Esophagus mucosa (tissue), 1 donor: Measurements from ENCODE around the gene LRP8. TPM values are rescaled to one million over a fixed set of nuclear protein-coding genes. Genes with fewer than 3 reads are reported as not detected.

Experiments used
- ATAC-seq: fragments of 200-7000 bp; cut with Tn5 transposase; one replicate; pipeline ENCODE4 v1.9.1; 2020
- total RNA-seq: library from RNA; stranded (reverse); gene quantifications from one replicate; pipeline ENCODE4 v1.2.4, GENCODE V29; 2023
- donor health status: DM: yes; HTN: yes; CAD: no.

The LRP8 gene
- total RNA-seq, 1 donor from 2014 or later = 21.0 TPM

DNA sequence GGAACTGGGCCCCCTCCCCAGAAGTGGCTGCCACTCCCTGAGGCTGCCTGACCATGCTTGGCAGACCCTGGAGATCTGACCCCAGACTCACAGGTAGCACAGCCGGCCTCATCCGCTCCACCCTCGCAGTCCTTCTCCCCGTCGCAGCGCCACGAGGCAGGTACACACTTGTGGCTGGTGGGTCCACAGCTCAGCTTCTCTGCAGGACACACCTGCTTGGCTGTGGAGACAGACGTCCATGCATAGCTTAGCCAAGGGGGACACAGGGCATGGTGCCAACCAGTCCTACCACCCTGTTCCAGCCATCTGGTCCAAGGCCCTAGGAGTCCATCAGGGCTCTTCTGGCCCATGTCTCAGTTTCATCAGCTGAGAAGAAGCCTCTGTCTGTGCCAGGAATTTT is 47.4 kb downstream of the LRP8 start:
- no peak for ATAC-seq

DNA sequence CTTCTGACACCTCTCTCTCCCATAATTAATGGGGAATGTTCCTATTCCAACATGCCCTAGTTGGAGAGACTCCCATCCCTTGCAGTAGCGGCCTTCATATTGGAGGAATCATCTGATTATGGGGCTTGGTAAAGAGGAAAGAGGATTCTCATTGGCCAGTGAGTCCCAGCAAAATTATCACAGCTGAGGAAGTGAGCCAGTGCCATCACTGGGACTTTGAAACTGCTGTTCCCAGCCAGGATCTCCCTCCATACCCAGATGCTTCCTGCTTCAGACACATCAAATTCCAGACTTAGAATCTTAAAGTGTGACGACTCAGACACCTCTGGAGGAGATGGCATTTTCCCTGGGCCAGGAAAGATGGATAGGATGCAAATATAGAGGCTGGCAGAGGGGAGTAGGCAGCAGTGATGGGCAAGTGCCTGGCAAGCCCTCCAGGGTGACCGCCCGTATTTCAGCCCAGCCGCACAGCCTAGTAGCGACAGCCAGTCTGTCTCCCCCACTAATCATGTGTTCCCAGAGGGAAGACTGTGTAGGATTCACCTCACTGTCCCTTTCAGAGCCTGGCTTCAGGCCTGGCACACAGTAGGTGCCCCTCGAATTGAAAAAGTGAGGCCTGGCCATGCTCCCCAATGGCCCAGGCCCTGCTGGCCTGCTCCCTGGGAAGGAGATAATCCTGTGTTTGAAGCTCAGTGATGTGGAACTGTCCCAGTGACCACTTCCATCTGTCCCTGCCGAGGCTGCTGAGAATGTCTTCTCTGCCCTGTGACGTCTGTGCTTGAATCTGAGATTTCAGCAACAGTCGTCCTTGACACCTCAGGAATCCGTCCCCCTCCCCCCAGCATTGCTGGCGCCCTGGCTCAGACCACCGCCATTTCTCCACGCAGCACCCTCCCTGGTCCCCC is 48.3 kb downstream of the LRP8 start:
- ATAC-seq = no peak

DNA sequence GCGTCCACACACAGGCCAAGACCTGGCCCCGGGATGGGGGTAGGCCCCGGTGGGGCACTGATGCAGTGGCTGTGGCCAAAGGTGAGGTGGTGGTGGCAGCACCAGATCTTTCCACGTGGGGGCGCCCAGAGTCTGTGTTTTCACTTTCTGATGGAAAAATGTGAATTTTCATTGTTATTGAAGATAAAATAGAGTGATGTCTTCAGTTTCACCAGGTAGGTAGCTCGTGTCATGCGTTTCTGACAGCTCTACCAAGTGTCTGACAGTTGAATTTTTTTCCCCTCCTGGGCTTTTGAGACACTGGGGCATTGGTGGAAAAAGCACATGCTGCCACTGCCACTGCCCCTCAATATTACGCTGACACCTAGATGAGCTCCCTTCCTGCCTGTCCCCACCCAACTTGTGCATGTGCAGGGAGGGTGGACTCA is 49.6 kb downstream of the LRP8 start:
- peak; percentile 32 for ATAC-seq

DNA sequence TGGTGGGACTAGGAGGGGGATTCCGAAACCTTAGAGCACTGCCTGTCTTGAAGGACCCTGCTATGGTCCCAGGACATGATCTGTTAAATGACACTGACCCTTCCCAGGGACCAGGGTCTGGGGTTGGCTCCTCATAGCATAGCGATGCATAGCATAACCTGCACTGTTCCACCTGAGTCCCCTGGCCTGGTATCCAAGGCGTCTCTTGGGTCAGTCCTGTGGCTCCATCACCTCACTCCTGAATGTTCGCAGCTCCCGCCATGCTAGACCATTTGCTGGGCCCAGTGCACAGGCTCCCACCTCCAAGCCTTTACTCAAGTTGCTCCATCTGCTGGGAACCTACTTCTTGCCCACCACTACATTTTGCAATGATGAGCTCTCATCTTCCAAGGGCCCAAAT is 50.5 kb downstream of the LRP8 start:
- no peak for ATAC-seq

DNA sequence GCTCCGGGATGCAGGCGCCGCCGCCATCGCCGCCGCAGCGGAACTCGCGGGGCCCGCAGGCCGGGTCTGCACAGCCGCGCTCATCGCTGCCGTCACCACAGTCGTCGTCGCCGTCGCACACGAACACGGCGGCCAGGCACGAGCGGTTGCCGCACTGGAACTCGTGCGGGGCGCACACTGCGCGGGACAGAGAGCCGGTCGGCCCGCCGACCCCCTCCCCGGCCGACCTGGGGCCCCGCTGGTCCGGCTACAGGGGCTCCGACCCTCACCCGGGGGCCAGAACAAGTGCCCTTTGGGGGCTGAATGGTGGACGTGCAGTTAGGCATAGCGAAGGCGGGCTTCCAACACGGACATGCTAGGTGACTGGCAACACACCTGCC is 51.0 kb downstream of the LRP8 start:
- ATAC-seq = no peak

DNA sequence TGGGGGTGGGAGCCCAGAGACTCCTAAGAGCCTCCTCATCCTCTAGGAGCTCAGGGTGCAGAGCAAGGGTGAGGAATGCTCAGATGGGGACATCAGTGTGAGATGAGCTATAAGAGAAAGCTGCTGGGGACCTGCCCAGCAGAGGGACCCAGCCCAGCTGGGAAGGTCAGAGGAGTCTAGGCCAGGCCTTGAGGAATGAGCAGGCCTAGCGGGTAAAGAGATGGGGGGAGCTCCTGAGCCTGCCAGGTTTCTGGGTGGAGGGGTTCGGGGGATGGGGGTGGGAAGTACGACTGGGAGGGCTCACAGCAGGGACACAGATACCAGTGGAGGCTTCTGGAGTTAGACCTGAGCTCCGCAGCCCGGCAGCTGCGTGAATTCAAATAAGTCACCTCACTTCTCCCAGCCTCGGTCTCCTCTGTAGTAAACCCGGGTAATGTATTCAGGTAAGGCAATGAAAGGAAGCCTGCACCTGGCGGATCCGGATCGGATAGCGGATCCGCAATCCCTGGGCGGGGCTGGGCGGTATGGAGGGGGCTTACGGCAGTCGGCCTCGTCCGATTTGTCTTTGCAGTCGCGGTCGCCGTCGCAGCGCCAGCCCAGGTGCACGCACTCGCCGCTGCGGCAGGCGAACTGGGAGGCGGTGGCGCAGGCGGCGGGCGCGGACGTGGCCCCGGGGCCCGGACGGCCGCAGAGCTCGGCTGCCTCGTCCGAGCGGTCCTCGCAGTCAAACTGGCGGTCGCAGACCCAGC is 51.5 kb downstream of the LRP8 start:
- no peak for ATAC-seq

DNA sequence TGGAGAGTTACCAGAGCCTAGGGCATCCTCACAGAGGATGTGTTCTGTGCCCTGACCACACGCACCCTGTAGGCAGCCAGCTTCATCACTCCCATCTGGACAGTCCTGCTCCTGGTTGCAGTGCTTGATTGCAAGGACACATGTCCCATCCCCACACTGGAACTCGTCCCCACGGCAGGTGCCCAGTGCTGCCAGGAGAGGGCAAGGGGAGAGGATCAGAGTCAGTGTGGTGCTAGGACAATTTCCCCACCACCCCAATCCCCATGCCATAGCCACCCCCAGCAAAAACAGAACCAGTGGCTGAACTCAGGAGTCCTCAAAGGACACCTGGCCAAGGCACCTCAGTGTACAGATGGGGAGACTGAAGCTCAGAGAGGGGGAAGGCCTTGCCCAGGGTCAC is 52.3 kb downstream of the LRP8 start:
- ATAC-seq = no peak

DNA sequence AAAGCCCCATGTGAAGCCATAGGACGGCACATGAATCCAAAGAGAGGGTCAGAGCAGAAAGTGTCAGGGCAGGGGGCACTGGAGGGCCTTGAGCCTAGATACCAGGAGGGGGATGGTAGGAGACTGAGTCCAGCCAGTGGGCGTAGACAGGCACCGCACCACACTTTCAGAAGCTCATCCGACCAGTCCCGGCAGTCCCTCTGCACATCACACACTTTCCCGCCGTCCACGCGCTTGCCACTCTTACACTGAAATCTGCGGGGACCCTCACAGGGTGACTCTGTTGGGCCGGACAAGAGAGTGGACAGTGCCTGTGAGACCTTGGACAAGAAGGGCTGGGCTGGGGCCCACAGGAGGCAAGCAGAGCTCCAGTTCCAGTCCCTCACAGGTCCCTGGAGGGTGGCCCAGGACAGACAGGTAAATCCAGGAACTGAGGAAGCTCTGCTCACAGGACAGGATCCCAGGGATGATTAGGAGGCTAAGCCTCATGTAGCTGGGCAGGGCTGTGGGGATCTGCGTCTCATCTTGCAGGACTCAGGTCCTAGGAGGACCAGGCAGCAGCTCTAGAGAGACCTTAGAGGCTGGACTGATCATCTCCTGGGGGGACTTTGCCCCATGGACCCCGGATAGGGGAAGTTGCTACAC is 53.2 kb downstream of the LRP8 start:
- no peak for ATAC-seq

DNA sequence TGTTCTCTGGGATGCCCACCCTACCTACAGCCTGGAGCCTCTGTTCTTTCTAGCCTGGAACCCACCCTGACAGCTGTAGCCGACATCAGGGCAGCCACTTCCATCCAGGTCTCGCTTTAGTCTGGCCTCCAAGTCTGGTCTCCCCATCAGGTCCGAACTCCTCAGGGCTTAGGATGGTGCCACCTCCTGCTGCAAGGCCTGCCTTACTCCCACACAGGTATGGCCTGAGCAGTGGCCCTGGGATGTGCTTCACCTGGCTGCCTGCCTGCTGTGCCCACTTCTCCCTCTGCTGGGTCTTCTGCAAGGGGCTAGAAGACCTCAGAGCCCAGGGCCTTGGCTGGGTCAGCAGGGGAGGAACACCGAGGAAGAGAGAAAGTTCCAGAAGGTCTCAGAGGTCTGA is 53.8 kb downstream of the LRP8 start:
- ATAC-seq = peak; percentile 7

DNA sequence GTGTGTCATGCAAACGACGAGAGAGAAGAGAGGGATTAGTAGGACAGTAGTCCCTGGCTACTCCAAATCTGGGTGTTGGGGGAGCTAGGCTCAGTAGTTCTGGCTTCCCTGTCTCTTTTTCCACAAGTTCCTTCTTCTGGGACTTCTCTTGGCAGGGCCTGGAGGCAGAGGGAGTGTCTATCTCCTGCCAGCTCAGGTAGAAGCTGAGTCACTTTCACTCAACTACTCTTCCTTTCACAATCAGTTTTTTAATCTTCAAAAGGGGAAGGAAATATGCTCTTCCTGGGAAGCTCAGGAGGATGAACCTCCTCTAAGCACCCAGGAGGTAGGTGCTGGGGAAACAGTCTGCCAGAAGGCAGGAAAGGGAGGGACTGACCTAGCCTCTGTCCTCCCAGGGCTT is 54.3 kb downstream of the LRP8 start:
- ATAC-seq = peak; percentile 67

DNA sequence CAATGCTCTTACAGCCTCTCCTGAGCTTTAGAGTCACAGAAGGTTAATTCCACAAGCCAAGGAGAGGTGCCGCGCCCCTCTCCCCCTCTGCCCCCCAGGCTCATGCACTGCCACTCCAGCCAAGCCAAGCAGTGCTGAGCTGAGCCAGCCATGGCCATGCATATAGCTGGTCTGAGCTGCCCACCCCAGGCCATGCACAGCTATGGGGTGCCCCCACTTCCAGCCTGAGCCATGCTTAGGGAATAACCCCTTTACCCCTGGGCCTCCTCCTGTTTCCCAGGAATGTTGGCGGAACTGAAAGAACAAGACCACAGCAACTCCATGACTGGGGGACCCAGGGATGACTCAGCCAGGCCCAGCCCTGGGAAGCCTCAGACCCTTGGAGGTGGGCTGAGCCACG is 55.5 kb downstream of the LRP8 start:
- no peak for ATAC-seq

DNA sequence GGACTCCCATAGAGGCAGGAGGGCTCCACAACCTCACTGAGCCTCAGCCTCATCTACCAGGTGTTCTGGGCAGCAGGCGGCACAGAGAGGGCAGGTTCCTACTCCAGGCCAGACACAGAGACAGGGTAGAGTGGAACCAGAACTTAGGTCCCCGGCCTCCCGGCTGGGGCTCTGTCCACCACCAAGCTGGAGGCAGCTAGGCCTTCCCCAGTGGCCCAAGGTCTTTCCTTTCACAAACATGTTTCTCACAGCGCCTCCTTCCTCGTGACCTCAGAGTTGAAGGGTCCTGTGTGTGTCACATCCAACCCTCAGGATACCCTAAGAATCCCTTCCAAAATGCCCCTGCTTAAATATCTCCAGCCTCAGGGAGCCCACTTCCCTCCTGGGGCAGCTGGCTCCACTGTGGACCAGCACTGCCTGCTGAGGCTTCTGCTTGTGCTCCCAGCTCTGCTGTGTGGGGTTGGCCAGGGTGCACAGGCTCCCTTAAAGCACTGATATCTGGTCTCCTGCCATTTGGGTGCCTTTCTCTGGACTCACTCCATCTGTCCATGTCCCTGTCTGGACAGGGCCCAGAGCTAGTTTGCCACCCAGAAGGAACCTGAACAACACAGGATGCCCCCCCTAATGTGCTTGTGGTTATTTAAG is 56.3 kb downstream of the LRP8 start:
- no peak for ATAC-seq

DNA sequence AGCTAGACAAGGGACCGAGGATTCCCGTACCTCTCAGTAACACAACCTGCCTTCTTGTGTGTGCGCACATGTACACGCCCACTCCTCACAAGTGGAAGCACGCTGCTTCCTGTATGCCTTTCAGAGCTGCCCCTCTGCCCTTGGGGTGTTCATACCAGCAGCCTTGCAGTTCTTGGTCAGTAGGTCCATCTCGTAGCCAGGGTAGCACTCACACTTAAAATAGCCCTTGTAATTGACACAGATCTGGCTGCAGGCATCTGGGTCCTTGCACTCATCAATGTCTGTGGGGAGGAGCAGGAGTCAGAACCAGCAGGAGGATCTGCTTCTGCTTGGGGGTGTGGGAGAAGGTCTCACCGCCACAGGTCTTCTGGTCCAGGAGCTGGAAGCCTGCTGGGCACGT is 57.0 kb downstream of the LRP8 start:
- no peak for ATAC-seq

DNA sequence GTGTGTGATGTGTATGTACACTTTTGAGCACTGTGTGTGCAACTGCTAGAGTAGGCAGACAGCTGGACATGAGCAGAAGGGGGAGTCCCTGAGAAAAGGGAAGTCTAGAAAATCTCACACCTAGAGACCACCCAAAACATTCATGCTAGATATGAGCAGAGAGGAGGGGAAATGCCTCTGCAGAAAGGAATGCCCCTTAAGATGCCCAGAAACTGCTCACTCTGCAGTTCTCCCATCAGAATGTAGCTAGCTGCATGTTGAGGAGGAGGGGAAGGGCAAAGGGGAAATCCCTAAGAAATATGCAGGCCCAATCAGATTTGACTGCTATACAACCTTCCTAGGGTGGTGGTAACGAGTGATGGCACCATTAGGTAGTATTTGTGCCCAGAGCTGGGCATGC is 57.8 kb downstream of the LRP8 start:
- no peak for ATAC-seq

DNA sequence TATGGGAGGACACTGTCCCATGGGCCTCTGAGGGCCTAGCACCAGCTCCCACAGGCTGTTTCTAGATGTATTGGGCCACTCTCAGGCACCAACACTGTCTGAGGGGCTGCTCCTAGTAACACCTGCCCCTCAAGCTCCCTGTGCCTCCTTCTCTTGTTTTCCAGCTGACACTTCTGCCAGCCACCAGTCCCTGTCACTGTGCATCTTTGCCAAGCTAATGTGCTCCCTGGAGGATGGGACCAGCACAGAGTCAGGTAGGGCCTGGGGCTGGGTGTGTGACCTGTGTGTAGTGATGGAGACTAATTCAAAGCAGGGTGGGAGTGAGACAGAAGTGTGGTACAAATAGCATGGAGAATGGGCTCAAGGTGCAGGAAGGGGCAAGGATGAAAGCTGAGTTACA is 60.1 kb downstream of the LRP8 start:
- ATAC-seq = no peak

DNA sequence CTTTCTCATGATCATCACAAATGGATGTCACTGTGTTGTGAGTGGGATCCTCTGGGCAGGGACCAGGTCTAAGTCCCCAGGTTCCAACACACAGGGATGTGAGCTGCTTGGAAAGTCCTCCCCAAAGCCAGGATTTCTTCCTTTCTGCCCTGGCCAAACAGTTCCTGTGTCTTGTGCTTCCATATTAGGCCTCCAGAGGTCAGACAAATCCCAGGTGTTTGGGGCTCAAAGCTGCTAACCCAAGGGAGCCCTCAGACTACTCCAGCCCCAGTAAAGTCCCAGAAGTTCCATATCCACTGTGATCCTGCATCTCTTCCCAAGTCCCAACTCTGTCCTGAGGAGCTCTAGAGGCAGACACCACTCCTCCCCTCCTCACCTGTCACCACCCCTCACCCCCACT is 61.8 kb downstream of the LRP8 start:
- ATAC-seq = peak; percentile 54

DNA sequence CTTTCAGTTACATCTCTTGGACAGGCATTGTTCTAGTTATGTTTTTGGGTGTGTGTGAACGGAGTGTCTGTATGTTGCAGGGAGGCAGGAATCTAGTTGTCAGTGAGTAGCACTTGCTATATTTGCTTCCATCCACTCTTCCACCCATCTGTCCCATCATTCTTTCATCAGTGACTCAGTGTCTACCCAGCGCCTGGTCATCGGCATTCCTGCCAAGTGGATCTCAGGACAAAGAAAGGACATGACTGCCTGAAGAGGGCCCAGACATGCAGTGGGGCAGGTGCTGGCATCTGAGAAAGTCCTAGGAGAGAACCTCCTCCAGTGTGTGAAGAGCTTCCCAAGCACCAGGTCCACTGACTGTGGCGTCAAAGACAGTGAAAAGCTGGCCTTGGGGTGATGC is 62.3 kb downstream of the LRP8 start:
- ATAC-seq = no peak

DNA sequence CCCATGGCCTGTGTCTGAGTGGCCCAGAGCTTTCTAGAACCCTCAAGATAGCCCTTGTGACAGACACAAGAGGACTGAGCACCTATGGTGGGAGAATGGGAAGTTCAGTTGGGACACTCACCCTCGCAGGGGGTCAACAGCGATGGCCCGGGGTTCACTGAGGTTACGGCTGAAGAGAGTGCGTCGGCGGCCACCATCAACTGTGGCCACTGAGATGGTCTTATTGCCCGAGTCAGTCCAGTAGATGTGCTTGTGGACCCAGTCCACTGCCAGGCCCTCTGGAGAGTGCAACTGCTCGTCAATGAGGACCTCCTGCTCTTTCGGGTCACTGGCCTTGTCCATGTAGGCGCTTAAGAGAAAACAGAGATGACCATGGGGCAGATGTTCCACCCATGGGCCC is 63.8 kb downstream of the LRP8 start:
- no peak for ATAC-seq

DNA sequence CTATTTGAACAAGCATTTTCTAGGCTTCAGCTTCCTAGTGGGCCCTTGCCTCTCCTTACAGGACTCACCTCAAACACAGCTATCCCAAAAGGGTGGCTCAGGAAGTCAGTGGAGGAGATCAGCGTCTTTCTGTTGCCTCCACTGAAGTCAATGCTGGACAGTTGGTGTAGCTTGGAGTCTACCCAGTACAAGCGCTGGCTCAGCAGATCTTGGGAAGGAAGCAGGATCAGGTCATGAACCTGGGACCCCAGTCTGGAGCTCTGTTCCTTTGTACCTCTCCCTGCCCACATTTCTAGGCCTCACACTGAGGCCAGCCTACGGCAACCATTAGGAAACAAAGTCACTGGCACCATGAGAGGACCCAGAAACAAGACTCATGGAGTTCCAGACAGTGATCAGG is 65.9 kb downstream of the LRP8 start:
- ATAC-seq = no peak

DNA sequence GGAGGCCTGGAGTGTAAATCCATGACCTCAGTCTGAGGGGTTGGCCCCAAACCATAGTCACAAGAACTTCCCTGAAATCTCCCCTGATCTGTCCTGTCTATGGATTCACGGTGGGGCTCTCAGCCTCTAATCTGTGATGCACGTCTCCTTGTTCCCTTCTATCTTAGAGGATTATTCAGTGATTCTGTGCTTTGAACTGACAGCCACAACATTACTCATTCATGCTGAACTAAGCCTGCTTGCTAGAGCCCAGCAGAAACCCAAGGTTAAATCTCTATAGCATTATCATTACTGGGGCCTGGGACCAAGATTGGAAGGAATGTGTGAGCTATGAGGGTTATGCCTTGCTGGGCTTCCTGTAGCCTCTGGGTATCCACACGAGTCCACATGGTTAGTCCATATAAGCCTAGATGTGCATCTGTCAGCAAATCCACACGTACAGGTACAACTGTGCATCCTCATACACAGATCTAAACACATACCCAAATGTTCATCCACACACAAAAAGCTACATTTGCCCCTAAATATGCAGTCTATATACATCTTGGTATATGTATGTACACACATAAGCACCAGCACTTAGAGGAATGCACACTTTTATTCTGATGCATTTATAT is 67.1 kb downstream of the LRP8 start:
- no peak for ATAC-seq

DNA sequence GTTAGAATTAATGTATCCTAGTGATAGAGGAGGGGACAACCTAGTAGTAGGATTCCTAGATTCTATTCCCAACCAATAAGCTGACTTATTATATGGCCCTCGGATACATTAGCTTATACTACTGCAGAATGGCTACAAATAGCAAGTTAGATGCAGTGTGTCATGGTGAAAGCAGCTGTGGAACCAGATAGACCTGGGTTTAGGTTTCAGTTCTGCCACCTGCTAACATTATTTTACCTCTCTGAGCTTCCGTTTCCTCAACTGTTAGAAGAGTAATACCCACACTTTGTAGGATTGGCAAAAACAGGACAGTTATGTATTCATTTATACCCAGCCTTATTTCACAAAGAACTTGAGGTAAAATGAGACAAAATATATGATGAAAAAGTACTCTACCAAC is 67.9 kb downstream of the LRP8 start:
- ATAC-seq = no peak

DNA sequence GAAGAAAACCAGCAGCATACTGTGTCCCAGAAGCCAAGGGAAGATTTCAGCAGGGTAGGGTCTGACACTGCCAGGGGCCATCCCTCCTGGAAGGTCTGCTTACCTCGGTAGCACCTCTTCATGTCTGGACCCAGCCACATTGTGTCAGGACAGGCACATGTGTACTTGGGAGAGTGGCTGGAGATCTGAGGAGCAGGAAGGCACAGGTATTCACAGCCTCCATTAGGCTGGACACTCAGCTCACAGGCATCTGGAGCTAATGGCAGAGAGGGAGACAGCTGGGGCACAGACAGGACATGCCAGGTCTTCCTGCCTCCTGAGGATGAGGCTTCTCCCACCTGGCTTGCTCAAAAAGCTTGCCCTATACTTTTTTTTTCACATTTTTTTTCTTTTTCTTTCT is 69.7 kb downstream of the LRP8 start:
- no peak for ATAC-seq
